Endothelial cell of umbilical vein (primary cell): ENCODE results near the gene TCIRG1. TPM values are rescaled to one million over a fixed set of nuclear protein-coding genes. Genes with fewer than 3 reads are reported as not detected.

ENCODE experiments used
- BruUV-seq: library from RNA; stranded (reverse); fragments of 400-500 nt; replicated peaks from 2 replicates; lab custom pipeline; 2021; lab: Mats Ljungman, UMichigan
- CTCF ChIA-PET: fragments of 300-600, 350-600 bp; sonication (Branson Sonifier 250); formaldehyde crosslinking; loops from one replicate; lab custom pipeline; 2021; ENCODE audit warnings: antibody characterized with exemption, inconsistent platforms; lab: Charles Lee
- POLR2A ChIA-PET: fragments of 300-600, 350-600 bp; sonication (Branson Sonifier 250); formaldehyde crosslinking; loops from one replicate; lab custom pipeline; 2021; ENCODE audit warnings: antibody characterized with exemption, inconsistent platforms; lab: Charles Lee
- DNase-seq: peaks from one replicate; pipeline ENCODE4 v3.0.0-alpha.2; 2011; ENCODE audit warnings: low read depth, low spot score
- FAIRE-seq: peaks from 2 replicates; lab custom pipeline; 2011; peaks lifted over from hg19 to GRCh38; lab: Jason Lieb, UNC
- H2AFZ ChIP-seq: 2 replicates; pipeline ENCODE4 v1.6.0; 2012; ENCODE audit warnings: low read depth, low read length, control low read depth, inconsistent platforms
- H3K27ac ChIP-seq: 2 replicates; pipeline ENCODE4 v1.5.1; 2011; ENCODE audit warnings: low read depth, mild to moderate bottlenecking, control low read depth, low read length, moderate library complexity; ENCODE audit not compliant: insufficient read depth
- H3K27me3 ChIP-seq, 2 experiments: 2 replicates each; pipeline versions ENCODE4 v1.6.0 to v1.6.1; 2011; ENCODE audit warnings: low read length in 2 of 2, mixed read lengths in 1 of 2; ENCODE audit not compliant: control insufficient read depth in 2 of 2, insufficient read depth in 2 of 2
- H3K36me3 ChIP-seq, 2 experiments: 2 replicates in 1 of 2; 3 replicates in 1 of 2; pipeline ENCODE4 v1.5.1; 2011; ENCODE audit warnings: low read length in 2 of 2, mild to moderate bottlenecking in 1 of 2, moderate library complexity in 1 of 2; ENCODE audit not compliant: control insufficient read depth in 2 of 2, insufficient read depth in 2 of 2; ENCODE audit errors: extremely low read depth in 1 of 2
- H3K4me1 ChIP-seq: 3 replicates; pipeline ENCODE4 v1.5.1; 2011; ENCODE audit warnings: mild to moderate bottlenecking, low read length; ENCODE audit not compliant: control insufficient read depth, insufficient read depth; ENCODE audit errors: extremely low read depth
- H3K4me2 ChIP-seq: 2 replicates; pipeline ENCODE4 v1.6.1; 2011; ENCODE audit warnings: low read length, control low read depth, mixed read lengths; ENCODE audit not compliant: insufficient read depth
- H3K4me3 ChIP-seq, 3 experiments: fragments of 200-600 bp in 1 of 3; sonication (generic), shearing (Covaris generic) in 1 of 3; replicated peaks in 1 of 3; 2 replicates each; pipeline ENCODE4 v1.5.1; 2011 to 2016; ENCODE audit warnings: control low read depth in 3 of 3, low read length in 3 of 3, mild to moderate bottlenecking in 2 of 3, inconsistent platforms in 1 of 3, low read depth in 1 of 3, moderate library complexity in 1 of 3; ENCODE audit not compliant: insufficient read depth in 1 of 3
- H3K79me2 ChIP-seq: 2 replicates; pipeline ENCODE4 v1.6.0; 2012; ENCODE audit warnings: low read length, inconsistent platforms; ENCODE audit not compliant: control insufficient read depth, insufficient read depth
- H3K9ac ChIP-seq: replicated peaks from 2 replicates; pipeline ENCODE3; 2011; ENCODE audit warnings: low read length, control low read depth; ENCODE audit not compliant: insufficient read depth; ENCODE audit errors: extremely low read depth
- H3K9me1 ChIP-seq: replicated peaks from 3 replicates; pipeline ENCODE4 v1.6.0; 2011; ENCODE audit warnings: mild to moderate bottlenecking, low read length; ENCODE audit not compliant: control insufficient read depth, insufficient read depth; ENCODE audit errors: extremely low read depth
- H3K9me3 ChIP-seq: replicated peaks from 2 replicates; pipeline ENCODE4 v1.5.1; 2012; ENCODE audit warnings: low read length, inconsistent platforms; ENCODE audit not compliant: control insufficient read depth, insufficient read depth
- H4K20me1 ChIP-seq: replicated peaks from 2 replicates; pipeline ENCODE3; 2011; ENCODE audit warnings: mild to moderate bottlenecking, low read length; ENCODE audit not compliant: control insufficient read depth, insufficient read depth; ENCODE audit errors: extremely low read depth
- CTCF ChIP-seq, 2 donors: IDR thresholded peaks; 1 replicate in 1 of 2; 2 replicates in 1 of 2; pipeline ENCODE4 v1.5.1; 2011; ENCODE audit warnings: low read length in 2 of 2, mild to moderate bottlenecking in 2 of 2, moderate library complexity in 2 of 2, control low read depth in 1 of 2, inconsistent platforms in 1 of 2, low read depth in 1 of 2; ENCODE audit not compliant: insufficient read depth in 1 of 2; ENCODE audit errors: extremely low read depth in 1 of 2
- EZH2 ChIP-seq: IDR thresholded peaks from 2 replicates; pipeline ENCODE4 v1.6.1; 2012; ENCODE audit warnings: borderline replicate concordance, low read depth, mild to moderate bottlenecking, moderate library complexity, low read length, inconsistent platforms; ENCODE audit not compliant: severe bottlenecking
- FOS ChIP-seq: IDR thresholded peaks from 2 replicates; pipeline ENCODE4 v1.6.1; 2011; ENCODE audit warnings: mild to moderate bottlenecking, low read length, moderate library complexity, borderline replicate concordance; ENCODE audit not compliant: insufficient read depth
- GATA2 ChIP-seq: IDR thresholded peaks from 2 replicates; pipeline ENCODE4 v1.7.0; 2011; ENCODE audit warnings: low read depth, mild to moderate bottlenecking, moderate library complexity, mixed read lengths, low read length; ENCODE audit not compliant: insufficient read length, insufficient read depth
- JUN ChIP-seq: IDR thresholded peaks from 2 replicates; pipeline ENCODE4 v1.6.1; 2011; ENCODE audit warnings: borderline replicate concordance, low read depth; ENCODE audit not compliant: insufficient read length, insufficient read depth
- MAX ChIP-seq: IDR thresholded peaks from 2 replicates; pipeline ENCODE4 v1.6.1; 2011; ENCODE audit not compliant: insufficient read depth, insufficient read length
- MYC ChIP-seq: IDR thresholded peaks from one replicate; pipeline ENCODE4 v1.6.1; 2011; ENCODE audit warnings: mild to moderate bottlenecking, low read depth, low read length
- POLR2A ChIP-seq: IDR thresholded peaks from 2 replicates; pipeline ENCODE4 v1.6.1; 2012; ENCODE audit warnings: low read depth, mild to moderate bottlenecking, control low read depth, low read length
- POLR2AphosphoS5 ChIP-seq: IDR thresholded peaks from 2 replicates; pipeline ENCODE4 v1.6.1; 2012; ENCODE audit warnings: low read depth, mild to moderate bottlenecking, control low read depth, low read length, moderate library complexity; ENCODE audit not compliant: insufficient read depth
- dilution Hi-C: fragments of 300-500 bp; cut with MboI; formaldehyde crosslinking; loops from one replicate; pipeline ENCODE4 v1.15.0; 2019; ENCODE audit warnings: low sequenced_read_pairs; ENCODE audit not compliant: extremely low pct_ligation_motif_present
- intact Hi-C: fragments of 100-400 bp; cut with micrococcal nuclease; formaldehyde crosslinking; loops from one replicate; pipeline ENCODE4 v1.10.0; 2022
- polyA plus RNA-seq, 4 experiments: library from polyadenylated mRNA; depleted of rRNA in 3 of 4; stranded (reverse) in 3 of 4; unstranded in 1 of 4; fragments of >200 nt; gene quantifications; 2 replicates each; pipeline versions ENCODE4 v1.2.1 to v1.2.3, GENCODE V29; 2011 to 2012; ENCODE audit warnings: missing spikeins in 1 of 4
- total RNA-seq: library from RNA; stranded (reverse); gene quantifications from 2 replicates; pipeline ENCODE4 v1.2.3, GENCODE V29; 2021

TCIRG1 gene
- total and polyA plus RNA-seq, 2 donors (not counting 3 experiments of a cell fraction or from before 2014, with no cell fraction given) = 134 to 183 TPM

GRCh38 chr11:68057807-68058206 is 19.0 kb downstream of the TCIRG1 start:
- CTCF ChIA-PET = interaction anchor here (1.2 kb wide), 1 partner anchor 14 kb away, joined by 4 read pairs; no protein-coding TSS in a partner anchor
- Histone ChIP-seq H3K9me3 (no peaks in the 10 kb centered on the region), H4K20me1 (no peaks in the 10 kb centered on the region), H3K9me1 (no peaks in the 10 kb centered on the region), H3K79me2 (no peaks in the 10 kb centered on the region), H3K4me3 (no peak overlapping the region), H3K9ac (no peak overlapping the region), H3K4me2 (no peak overlapping the region), H3K36me3 (peaks cover 0 to 12% of the 10 kb centered on the region in 2 experiments), H3K27ac (no peak overlapping the region), H3K4me1 (no peaks in the 10 kb centered on the region), H3K27me3 (no peaks in the 10 kb centered on the region), H2AFZ (no peak overlapping the region)
- DNase-seq (no peak), FAIRE-seq (no peak)
- BruUV-seq = no TSS peak
- POLR2A ChIA-PET = no interaction called here
- TF ChIP-seq JUN (no peak), MAX (no peak)
- intact Hi-C loops (no loop called here), dilution Hi-C loops (no loop called here)

GRCh38 chr11:68061508-68061907 is 22.7 kb downstream of the TCIRG1 start:
- CTCF ChIA-PET = no interaction called here

More at GRCh38 chr11:68061508-68061907, 22.7 kb downstream of the TCIRG1 start:
- H3K9ac ChIP-seq = no peak overlapping the region
- no peaks in the 10 kb centered on the region for H4K20me1 ChIP-seq
- H3K4me2 ChIP-seq = no peak overlapping the region
- POLR2A ChIA-PET = no interaction called here
- H3K36me3 ChIP-seq = peaks cover 0 to 15% of the 10 kb centered on the region in 2 experiments
- H3K4me1 ChIP-seq = peaks cover 6% of the 10 kb centered on the region
- H2AFZ ChIP-seq = no peak overlapping the region
- FAIRE-seq (no peak), DNase-seq (no peak)
- no peaks in the 10 kb centered on the region for H3K27me3 ChIP-seq
- dilution Hi-C loops (no loop called here), intact Hi-C loops (no loop called here)
- no peaks in the 10 kb centered on the region for H3K79me2 ChIP-seq
- H3K27ac ChIP-seq = no peak overlapping the region
- no peaks in the 10 kb centered on the region for H3K9me3 ChIP-seq
- H3K9me1 ChIP-seq = no peaks in the 10 kb centered on the region
- TF ChIP-seq EZH2 (no peak), POLR2A (no peak), CTCF (IDR thresholded peaks at IDR 0.05; ENCODE audit: extremely low read depth in 1 of 2, insufficient read depth in 1 of 2, low read depth in 1 of 2, low read length in 2 of 2) (no peak), JUN (no peak), FOS (no peak), MAX (no peak), MYC (no peak), GATA2 (no peak), POLR2AphosphoS5 (no peak)
- no peak overlapping the region for H3K4me3 ChIP-seq
- no TSS peak for BruUV-seq
